Activated CD8-positive, alpha-beta memory T cell treated with anti-CD3 and anti-CD28 coated beads, Interleukin-2, amount 10 ng/mL, durations not matched to agents 7 days and 5 days (primary cell): ENCODE measurements around the gene SMIM45. TPM values are rescaled to one million over a fixed set of nuclear protein-coding genes. Genes with fewer than 3 reads are reported as not detected.

Source experiments
- ATAC-seq: fragments of 150-1000 bp; cut with Tn5 transposase; one replicate; pipeline ENCODE4 v1.10.0; 2021; ENCODE audit warnings: moderate library complexity
- CTCF ChIA-PET: fragments of 350-600 bp; sonication (Branson Sonifier 250); formaldehyde crosslinking; loops from one replicate; lab custom pipeline; 2021; ENCODE audit warnings: antibody characterized with exemption; lab: Charles Lee
- DNase-seq: peaks from one replicate; pipeline ENCODE4 v3.0.0-alpha.2; 2020
- H3K27ac Mint-ChIP-seq: one replicate; pipeline ENCODE4 v1.8.0; 2021; ENCODE audit warnings: mild to moderate bottlenecking, mixed read lengths
- H3K27me3 Mint-ChIP-seq: one replicate; pipeline ENCODE4 v1.8.0; 2021; ENCODE audit warnings: mixed read lengths
- H3K36me3 Mint-ChIP-seq: one replicate; pipeline ENCODE4 v1.8.0; 2021; ENCODE audit warnings: mild to moderate bottlenecking, mixed read lengths
- H3K4me1 Mint-ChIP-seq: one replicate; pipeline ENCODE4 v1.8.0; 2021; ENCODE audit warnings: mixed read lengths
- H3K4me3 Mint-ChIP-seq: one replicate; pipeline ENCODE4 v1.8.0; 2021; ENCODE audit warnings: mild to moderate bottlenecking, moderate library complexity, mixed read lengths
- H3K9me3 Mint-ChIP-seq: one replicate; pipeline ENCODE4 v1.8.0; 2022; ENCODE audit warnings: low read depth, mixed read lengths
- total RNA-seq, 2 experiments: library from RNA; stranded (reverse); gene quantifications; one replicate each; pipeline ENCODE4 v1.2.3, GENCODE V29; 2021

The SMIM45 gene

GRCh38 chr22:41991111-41991510 is 39.2 kb downstream of the SMIM45 start:
- Mint-ChIP-seq H3K4me3 (no peak overlapping the region), H3K9me3 (no peaks in the 10 kb centered on the region), H3K27ac (no peak overlapping the region), H3K4me1 (peaks cover 11% of the 10 kb centered on the region), H3K27me3 (peaks cover 7% of the 10 kb centered on the region), H3K36me3 (no peaks in the 10 kb centered on the region)
- DNase-seq (no peak), ATAC-seq (no peak)
- CTCF ChIA-PET, result no interaction called here

- Mint-ChIP-seq H3K27me3 (peaks cover 7% of the 10 kb centered on the region), H3K36me3 (no peaks in the 10 kb centered on the region), H3K9me3 (no peaks in the 10 kb centered on the region), H3K4me3 (no peak overlapping the region), H3K27ac (no peak overlapping the region), H3K4me1 (peaks cover 12% of the 10 kb centered on the region)
- ATAC-seq, result no peak
- CTCF ChIA-PET, result no interaction called here
- DNase-seq, result no peak
These were observed 40.5 kb downstream of the SMIM45 start for GRCh38 chr22:41992496-41992895.

- peaks cover 3% of the 10 kb centered on the region for H3K9me3 Mint-ChIP-seq
These were observed 43.3 kb downstream of the SMIM45 start for GRCh38 chr22:41995211-41995610.

GRCh38 chr22:41996826-41997225 is 44.9 kb downstream of the SMIM45 start:
- peaks cover 35% of the 10 kb centered on the region for H3K4me1 Mint-ChIP-seq
- H3K27ac Mint-ChIP-seq, result no peak overlapping the region
- CTCF ChIA-PET, result interaction anchor here (0.7 to 1.1 kb wide), 3 partner anchors 23 to 56 kb away, joined by 3 to 4 read pairs (median 3); no protein-coding TSS in a partner anchor
- ATAC-seq (no peak), DNase-seq (no peak)
- H3K27me3 Mint-ChIP-seq, result peaks cover 7% of the 10 kb centered on the region
- peaks cover 3% of the 10 kb centered on the region for H3K9me3 Mint-ChIP-seq
- no peak overlapping the region for H3K4me3 Mint-ChIP-seq
- H3K36me3 Mint-ChIP-seq, result peaks cover 11% of the 10 kb centered on the region

More at GRCh38 chr22:41995211-41995610, 43.3 kb downstream of the SMIM45 start:
- Mint-ChIP-seq H3K4me1 (peaks cover 31% of the 10 kb centered on the region), H3K27ac (no peak overlapping the region), H3K36me3 (peaks cover 6% of the 10 kb centered on the region), H3K27me3 (peaks cover 7% of the 10 kb centered on the region), H3K4me3 (no peak overlapping the region)
- DNase-seq (no peak), ATAC-seq (no peak)
- CTCF ChIA-PET, result interaction anchor here (1.0 kb wide), 1 partner anchor 96 kb away, joined by 4 read pairs; the partner anchor contains the start of gene NDUFA6

GRCh38 chr22:41998361-41999261 is 46.7 kb downstream of the SMIM45 start, which contains the start of gene WBP2NL:
WBP2NL (plus strand) TSS chr22:41998788; CDS start chr22:41998819, 31 bp downstream.
- CTCF ChIA-PET, result interaction anchor here (0.8 kb wide), 2 partner anchors 77 to 92 kb away, joined by 3 read pairs; partner anchors contain the start of gene NDUFA6
- Mint-ChIP-seq H3K27me3 (no peaks in the 10 kb centered on the region), H3K27ac (peak within 1 kb of the TSS; percentile 91), H3K36me3 (peaks cover 11% of the 10 kb centered on the region), H3K4me1 (peaks cover 35% of the 10 kb centered on the region), H3K4me3 (peak within 1 kb of the TSS; percentile 79), H3K9me3 (peaks cover 5% of the 10 kb centered on the region)
- ATAC-seq (peak; percentile 94), DNase-seq (peak; percentile 93)

- CTCF ChIA-PET, result no interaction called here
- ATAC-seq (no peak), DNase-seq (no peak)
- Mint-ChIP-seq H3K4me1 (peaks cover 25% of the 10 kb centered on the region), H3K4me3 (no peak overlapping the region), H3K27me3 (no peaks in the 10 kb centered on the region), H3K36me3 (peaks cover 11% of the 10 kb centered on the region), H3K9me3 (peaks cover 5% of the 10 kb centered on the region), H3K27ac (no peak overlapping the region)
These were observed 48.5 kb downstream of the SMIM45 start for GRCh38 chr22:42000466-42000865.

GRCh38 chr22:42001121-42001520 is 49.2 kb downstream of the SMIM45 start:
- DNase-seq (no peak), ATAC-seq (no peak)
- peaks cover 5% of the 10 kb centered on the region for H3K9me3 Mint-ChIP-seq
- peaks cover 11% of the 10 kb centered on the region for H3K36me3 Mint-ChIP-seq
- no peaks in the 10 kb centered on the region for H3K27me3 Mint-ChIP-seq
- CTCF ChIA-PET, result no interaction called here
- no peak overlapping the region for H3K27ac Mint-ChIP-seq
- H3K4me1 Mint-ChIP-seq, result peaks cover 29% of the 10 kb centered on the region
- H3K4me3 Mint-ChIP-seq, result no peak overlapping the region

- ATAC-seq (no peak), DNase-seq (no peak)
- Mint-ChIP-seq H3K36me3 (peaks cover 11% of the 10 kb centered on the region), H3K9me3 (peaks cover 5% of the 10 kb centered on the region), H3K4me1 (peaks cover 29% of the 10 kb centered on the region), H3K27ac (no peak overlapping the region), H3K27me3 (peaks cover 3% of the 10 kb centered on the region), H3K4me3 (no peak overlapping the region)
- CTCF ChIA-PET, result interaction anchor here (0.7 kb wide), 1 partner anchor 38 kb away, joined by 3 read pairs; no protein-coding TSS in a partner anchor
These were observed 49.8 kb downstream of the SMIM45 start for GRCh38 chr22:42001706-42002105.

GRCh38 chr22:42007922-42008321 is 56.0 kb downstream of the SMIM45 start:
- Mint-ChIP-seq H3K27ac (no peak overlapping the region), H3K36me3 (peaks cover 11% of the 10 kb centered on the region), H3K9me3 (peaks cover 5% of the 10 kb centered on the region), H3K27me3 (peaks cover 23% of the 10 kb centered on the region), H3K4me1 (peaks cover 5% of the 10 kb centered on the region), H3K4me3 (no peak overlapping the region)
- ATAC-seq, result no peak
- CTCF ChIA-PET, result interaction anchor here (0.6 kb wide), 1 partner anchor 82 kb away, joined by 3 read pairs; no protein-coding TSS in a partner anchor
- DNase-seq, result no peak

Other genes with a start within 250 kb of the SMIM45 start
- gene CCDC134, start 151.5 kb upstream of the SMIM45 start, total RNA-seq, result 10 to 100 TPM; 25.3 to 27.9 TPM
- 100 to 1,000 TPM; 130 to 135 TPM for gene SREBF2, start 119.0 kb upstream of the SMIM45 start, total RNA-seq
- under 1 TPM; 0.30 to 0.70 TPM for gene SHISA8, start 37.1 kb upstream of the SMIM45 start, total RNA-seq
- gene TNFRSF13C, start 25.3 kb upstream of the SMIM45 start, total RNA-seq, result 1 to 10 TPM in 1 of 2 experiments, under 1 TPM in 1; 0.89 to 3.1 TPM
- 10 to 100 TPM; 74.0 to 95.8 TPM for gene CENPM, start 5.0 kb upstream of the SMIM45 start, total RNA-seq
- gene SEPTIN3, start 17.3 kb downstream of the SMIM45 start, total RNA-seq, result 1 to 10 TPM; 1.2 TPM
- gene WBP2NL, start 46.6 kb downstream of the SMIM45 start, total RNA-seq, result 1 to 10 TPM in 1 of 2 experiments, under 1 TPM in 1; 0.91 to 2.1 TPM
- gene NAGA, start 118.7 kb downstream of the SMIM45 start, total RNA-seq, result 10 to 100 TPM; 23.1 to 27.1 TPM
- 1 to 10 TPM; 2.0 to 2.5 TPM for gene PHETA2, start 122.1 kb downstream of the SMIM45 start, total RNA-seq
- 10 to 100 TPM; 60.4 to 72.1 TPM for gene SMDT1, start 127.5 kb downstream of the SMIM45 start, total RNA-seq
- 10 to 100 TPM; 75.9 to 91.6 TPM for gene NDUFA6, start 138.6 kb downstream of the SMIM45 start, total RNA-seq
- 1 to 10 TPM; 2.3 to 2.5 TPM for gene CYP2D6, start 178.7 kb downstream of the SMIM45 start, total RNA-seq